T-helper 2 cell treated with Interferon-gamma antibody and Interleukin-4, amounts not matched to agents 5 μg/mL and 100 μg/mL, for 36 hours (primary cell): Measurements from ENCODE around the gene C5orf46.
"Not testable (repeated sequence)": the region's sequence is repeated elsewhere in the genome, so short reads cannot be mapped to it uniquely, and the experiment has no call there.

Source experiments
- DNase-seq: peaks from one replicate; pipeline ENCODE4 v3.0.0; 2021; ENCODE audit warnings: low spot score
- H3K27ac Mint-ChIP-seq: one replicate; pipeline ENCODE4 v1.8.0; 2021; ENCODE audit warnings: mild to moderate bottlenecking, mixed read lengths
- H3K27me3 Mint-ChIP-seq: one replicate; pipeline ENCODE4 v1.8.0; 2021; ENCODE audit warnings: low read depth, mixed read lengths
- H3K36me3 Mint-ChIP-seq: one replicate; pipeline ENCODE4 v1.8.0; 2021; ENCODE audit warnings: low read depth, mixed read lengths
- H3K4me1 Mint-ChIP-seq: one replicate; pipeline ENCODE4 v1.8.0; 2021; ENCODE audit warnings: low read depth, mixed read lengths
- H3K4me3 Mint-ChIP-seq: one replicate; pipeline ENCODE4 v1.8.0; 2022; ENCODE audit warnings: mild to moderate bottlenecking, moderate library complexity, mixed read lengths
- H3K9me3 Mint-ChIP-seq: one replicate; pipeline ENCODE4 v1.8.0; 2021; ENCODE audit warnings: mixed read lengths

Gene C5orf46

DNA sequence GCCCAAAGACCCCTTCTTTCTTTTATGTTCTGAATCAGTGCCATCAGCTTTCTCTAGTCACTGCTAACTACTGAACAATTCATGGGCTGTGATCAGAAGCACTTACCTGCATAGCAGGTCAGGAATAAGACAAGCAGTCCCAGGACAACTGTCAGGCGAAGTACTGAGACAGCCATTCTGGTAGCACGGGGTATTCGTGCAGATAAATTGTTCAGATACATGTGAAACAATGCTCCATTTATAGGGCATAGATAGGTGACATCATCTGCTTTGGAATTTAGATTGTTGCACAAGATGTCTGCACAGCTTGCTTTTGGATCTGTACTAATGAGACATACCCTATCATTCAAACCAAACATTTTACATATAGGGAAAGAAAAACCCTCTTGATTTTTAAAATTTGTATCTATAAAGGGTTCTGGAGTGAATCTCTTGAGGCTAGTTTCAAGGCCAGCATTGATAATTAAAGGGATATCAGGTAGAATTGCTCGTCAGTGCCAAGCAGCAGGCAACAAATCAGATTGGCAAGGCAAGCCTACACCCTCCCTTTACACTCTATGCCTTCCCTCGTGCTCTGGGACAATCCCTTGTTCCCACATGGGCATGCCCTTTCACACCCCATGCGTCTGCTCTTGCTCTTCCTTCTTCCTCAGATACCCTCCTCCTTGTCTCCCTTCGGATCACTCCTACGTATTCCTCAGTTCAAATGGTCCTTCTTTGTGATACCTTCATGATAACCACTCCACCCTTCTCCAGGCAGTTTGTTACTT is at the start of gene C5orf46:
Gene C5orf46, minus strand, starts transcription at position 213 of the 770 bp plus-strand sequence. Its CDS starts 37 bp downstream, at position 176.
- H3K27me3 Mint-ChIP-seq: peaks cover 3% of the 10 kb centered on the region
- DNase-seq: no peak

GRCh38 chr5:147954971-147955370 is 48.6 kb upstream of the C5orf46 start:
- H3K4me3 Mint-ChIP-seq: no peak overlapping the region

More for the DNA sequence above, at the start of gene C5orf46:
- no peaks in the 10 kb centered on the region for H3K9me3 Mint-ChIP-seq
- no peak within 1 kb of the TSS for H3K27ac Mint-ChIP-seq
- no peak within 1 kb of the TSS for H3K4me3 Mint-ChIP-seq
- H3K36me3 Mint-ChIP-seq: no peaks in the 10 kb centered on the region
- H3K4me1 Mint-ChIP-seq: no peaks in the 10 kb centered on the region

GRCh38 chr5:147949711-147950573 is 43.6 kb upstream of the C5orf46 start:
- no peak for DNase-seq
- no peaks in the 10 kb centered on the region for H3K36me3 Mint-ChIP-seq

More at GRCh38 chr5:147954971-147955370, 48.6 kb upstream of the C5orf46 start:
- H3K4me1 Mint-ChIP-seq: no peaks in the 10 kb centered on the region
- no peak for DNase-seq
- H3K27ac Mint-ChIP-seq: no peak overlapping the region
- H3K27me3 Mint-ChIP-seq: no peaks in the 10 kb centered on the region
- H3K36me3 Mint-ChIP-seq: no peaks in the 10 kb centered on the region
- no peaks in the 10 kb centered on the region for H3K9me3 Mint-ChIP-seq

GRCh38 chr5:147946658-147947274 is 40.4 kb upstream of the C5orf46 start:
- H3K9me3 Mint-ChIP-seq, H3K4me3 Mint-ChIP-seq, H3K4me1 Mint-ChIP-seq, DNase-seq, H3K27me3 Mint-ChIP-seq, H3K36me3 Mint-ChIP-seq, H3K27ac Mint-ChIP-seq: not testable (repeated sequence)

More at GRCh38 chr5:147949711-147950573, 43.6 kb upstream of the C5orf46 start:
- H3K9me3 Mint-ChIP-seq: no peaks in the 10 kb centered on the region
- no peaks in the 10 kb centered on the region for H3K4me1 Mint-ChIP-seq
- H3K27ac Mint-ChIP-seq: no peak overlapping the region
- no peak overlapping the region for H3K4me3 Mint-ChIP-seq
- H3K27me3 Mint-ChIP-seq: no peaks in the 10 kb centered on the region

GRCh38 chr5:147939431-147940114 is 33.2 kb upstream of the C5orf46 start:
- Mint-ChIP-seq H3K4me3 (no peak overlapping the region), H3K9me3 (no peaks in the 10 kb centered on the region)

GRCh38 chr5:147935032-147935431 is 28.7 kb upstream of the C5orf46 start:
- no peak overlapping the region for H3K27ac Mint-ChIP-seq
- DNase-seq: no peak
- no peaks in the 10 kb centered on the region for H3K9me3 Mint-ChIP-seq
- H3K4me3 Mint-ChIP-seq: no peak overlapping the region
- H3K4me1 Mint-ChIP-seq: no peaks in the 10 kb centered on the region
- no peaks in the 10 kb centered on the region for H3K36me3 Mint-ChIP-seq
- H3K27me3 Mint-ChIP-seq: no peaks in the 10 kb centered on the region

More at GRCh38 chr5:147939431-147940114, 33.2 kb upstream of the C5orf46 start:
- no peaks in the 10 kb centered on the region for H3K36me3 Mint-ChIP-seq
- H3K27ac Mint-ChIP-seq: no peak overlapping the region
- no peaks in the 10 kb centered on the region for H3K4me1 Mint-ChIP-seq
- no peak for DNase-seq
- no peaks in the 10 kb centered on the region for H3K27me3 Mint-ChIP-seq

GRCh38 chr5:147930769-147931168 is 24.4 kb upstream of the C5orf46 start:
- no peaks in the 10 kb centered on the region for H3K27me3 Mint-ChIP-seq
- H3K9me3 Mint-ChIP-seq: no peaks in the 10 kb centered on the region

DNA sequence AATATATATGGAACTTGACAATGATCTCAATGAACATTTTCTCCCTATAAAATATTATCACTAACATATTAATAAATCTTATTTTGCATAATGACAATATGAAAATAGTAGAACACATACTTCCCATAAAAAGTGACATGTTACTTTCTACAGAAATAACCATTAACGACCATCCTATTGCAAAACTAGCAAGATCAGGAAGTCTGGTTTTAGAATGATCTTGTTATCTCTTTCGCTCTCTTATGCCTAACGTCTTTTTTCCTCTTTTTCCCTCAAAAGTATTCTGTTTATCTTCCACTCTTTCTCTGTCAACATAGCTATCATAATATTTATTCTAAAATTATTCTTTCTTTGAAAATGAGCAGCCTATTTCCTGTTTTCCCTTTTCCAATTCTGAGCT is 21.6 kb upstream of the C5orf46 start:
- Mint-ChIP-seq H3K27ac (no peak overlapping the region), H3K4me3 (no peak overlapping the region), H3K4me1 (no peaks in the 10 kb centered on the region), H3K36me3 (no peaks in the 10 kb centered on the region), H3K27me3 (no peaks in the 10 kb centered on the region), H3K9me3 (no peaks in the 10 kb centered on the region)
- DNase-seq: no peak

More at GRCh38 chr5:147930769-147931168, 24.4 kb upstream of the C5orf46 start:
- Mint-ChIP-seq H3K27ac (no peak overlapping the region), H3K4me1 (no peaks in the 10 kb centered on the region), H3K36me3 (no peaks in the 10 kb centered on the region), H3K4me3 (no peak overlapping the region)
- DNase-seq: no peak

DNA sequence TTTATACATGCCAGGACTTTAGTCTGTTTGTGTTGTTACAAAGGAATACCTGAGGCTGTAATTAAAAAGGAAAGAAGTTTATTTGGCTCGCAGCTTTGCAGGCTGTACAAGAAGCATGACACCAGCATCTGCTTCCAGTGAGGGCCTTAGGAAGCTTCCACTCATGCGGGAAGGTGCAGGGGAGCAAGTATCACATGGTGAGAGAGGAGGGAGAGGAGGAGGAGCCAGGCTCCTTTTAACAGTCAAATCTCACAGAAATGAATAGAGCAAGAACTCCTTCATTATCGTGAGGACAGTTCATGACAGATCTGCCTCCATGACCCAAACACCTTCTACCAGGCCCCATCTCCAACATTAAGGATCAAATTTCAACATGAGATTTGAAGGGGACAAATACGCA is 18.7 kb upstream of the C5orf46 start:
- H3K4me3 Mint-ChIP-seq: no peak overlapping the region
- no peaks in the 10 kb centered on the region for H3K27me3 Mint-ChIP-seq
- H3K27ac Mint-ChIP-seq: no peak overlapping the region
- no peaks in the 10 kb centered on the region for H3K9me3 Mint-ChIP-seq
- H3K36me3 Mint-ChIP-seq: no peaks in the 10 kb centered on the region
- no peaks in the 10 kb centered on the region for H3K4me1 Mint-ChIP-seq
- DNase-seq: no peak

DNA sequence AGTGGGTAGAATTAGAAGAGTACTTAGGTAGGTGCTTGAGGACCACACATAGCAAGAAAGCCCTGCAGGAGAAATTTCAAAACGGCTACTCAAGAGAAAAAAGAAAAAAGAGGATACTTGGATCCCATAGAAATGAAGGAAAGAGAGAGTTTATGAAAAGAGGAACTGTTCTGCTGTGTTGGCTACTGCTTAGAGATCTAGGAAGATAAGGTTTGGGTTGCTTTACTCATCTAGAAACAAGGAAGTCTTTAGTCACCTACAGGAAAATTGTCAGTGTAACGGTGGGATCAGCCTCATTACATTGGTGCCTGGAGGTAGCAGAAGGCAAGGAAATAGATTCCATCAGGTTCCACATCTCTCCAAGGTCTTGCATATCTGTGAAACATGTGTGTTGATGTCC is 14.8 kb upstream of the C5orf46 start:
- Mint-ChIP-seq H3K27ac (no peak overlapping the region), H3K4me3 (no peak overlapping the region), H3K36me3 (no peaks in the 10 kb centered on the region), H3K27me3 (no peaks in the 10 kb centered on the region), H3K9me3 (no peaks in the 10 kb centered on the region), H3K4me1 (no peaks in the 10 kb centered on the region)
- DNase-seq: no peak

GRCh38 chr5:147920420-147921030 is 14.2 kb upstream of the C5orf46 start:
- DNase-seq: no peak
- Mint-ChIP-seq H3K4me3 (no peak overlapping the region), H3K36me3 (no peaks in the 10 kb centered on the region), H3K27me3 (no peaks in the 10 kb centered on the region), H3K9me3 (no peaks in the 10 kb centered on the region), H3K4me1 (no peaks in the 10 kb centered on the region), H3K27ac (no peak overlapping the region)

DNA sequence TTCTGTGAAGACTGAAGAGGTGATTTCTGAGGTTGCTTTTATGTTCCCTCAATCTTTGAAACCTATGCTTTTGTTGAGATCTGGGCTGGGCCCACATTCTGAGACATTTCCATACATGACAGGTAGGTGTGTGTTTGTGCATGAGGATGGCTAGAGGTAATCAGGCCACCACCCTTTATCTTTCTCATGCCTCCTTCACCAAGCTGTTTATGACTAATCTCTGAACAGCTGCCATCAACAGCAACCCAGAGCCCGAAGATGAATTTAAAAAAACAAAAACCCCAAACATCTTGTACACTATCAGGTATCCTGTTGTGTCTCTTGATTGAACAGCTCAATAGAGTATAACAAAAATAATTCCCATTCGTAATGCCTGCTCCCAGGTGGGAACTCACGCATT is 12.6 kb upstream of the C5orf46 start:
- Mint-ChIP-seq H3K27me3 (no peaks in the 10 kb centered on the region), H3K36me3 (no peaks in the 10 kb centered on the region), H3K9me3 (no peaks in the 10 kb centered on the region), H3K4me1 (no peaks in the 10 kb centered on the region), H3K27ac (no peak overlapping the region), H3K4me3 (no peak overlapping the region)
- no peak for DNase-seq

- Mint-ChIP-seq H3K36me3 (no peaks in the 10 kb centered on the region), H3K4me3 (no peak overlapping the region), H3K27me3 (no peaks in the 10 kb centered on the region), H3K27ac (no peak overlapping the region), H3K4me1 (no peaks in the 10 kb centered on the region), H3K9me3 (no peaks in the 10 kb centered on the region)
- DNase-seq: no peak
Observed at GRCh38 chr5:147918101-147918685, 11.9 kb upstream of the C5orf46 start.
